IMR-90 (cell line): Measurements from ENCODE around the gene LRP1B. TPM values are rescaled to one million over a fixed set of nuclear protein-coding genes. Genes with fewer than 3 reads are reported as not detected.

Experiments used
- ATAC-seq: fragments of 200-7000 bp; cut with Tn5 transposase; 2 replicates; pipeline ENCODE4 v1.9.1; 2020; ENCODE audit warnings: low read depth, mild to moderate bottlenecking, moderate library complexity
- BruUV-seq: library from RNA; stranded (reverse); fragments of 400-500 nt; replicated peaks from 2 replicates; lab custom pipeline; 2021; lab: Mats Ljungman, UMichigan
- CTCF ChIA-PET: fragments of 300-600 bp; formaldehyde crosslinking; extraction: SDS; loops from one replicate; lab custom pipeline; 2021; ENCODE audit warnings: antibody characterized with exemption; lab: Yijun Ruan, JAX
- POLR2A ChIA-PET: fragments of 300-600 bp; sonication (Branson Sonifier 250); formaldehyde crosslinking; loops from one replicate; lab custom pipeline; 2022; ENCODE audit warnings: antibody characterized with exemption; ENCODE audit not compliant: unreplicated experiment; lab: Charles Lee
- DNase-seq: peaks from one replicate; pipeline ENCODE4 v3.0.0; 2013
- H2AFZ ChIP-seq: replicated peaks from 2 replicates; pipeline ENCODE3; 2013; ENCODE audit warnings: low read length, mild to moderate bottlenecking; ENCODE audit not compliant: poor library complexity
- H2AK5ac ChIP-seq: 2 replicates; pipeline ENCODE4 v1.6.1; 2013; ENCODE audit warnings: low read depth, low read length, inconsistent platforms
- H2AK9ac ChIP-seq: replicated peaks from 2 replicates; pipeline ENCODE3; 2013; ENCODE audit warnings: mild to moderate bottlenecking, low read depth, low read length, moderate library complexity; ENCODE audit not compliant: poor library complexity
- H2BK120ac ChIP-seq: 2 replicates; pipeline ENCODE4 v1.6.1; 2013; ENCODE audit warnings: low read depth, low read length, inconsistent platforms
- H2BK15ac ChIP-seq: 3 replicates; pipeline ENCODE4 v1.6.1; 2013; ENCODE audit warnings: low read depth, low read length, inconsistent platforms
- H2BK20ac ChIP-seq: 2 replicates; pipeline ENCODE4 v1.6.1; 2013; ENCODE audit warnings: low read depth, mild to moderate bottlenecking, inconsistent platforms, low read length, moderate library complexity
- H2BK5ac ChIP-seq: 2 replicates; pipeline ENCODE4 v1.6.1; 2013; ENCODE audit warnings: mild to moderate bottlenecking, low read depth, low read length, inconsistent platforms; ENCODE audit not compliant: poor library complexity, severe bottlenecking
- H3K14ac ChIP-seq: replicated peaks from 2 replicates; pipeline ENCODE4 v1.6.1; 2013; ENCODE audit warnings: low read depth, low read length, inconsistent platforms
- H3K18ac ChIP-seq: 2 replicates; pipeline ENCODE4 v1.6.1; 2013; ENCODE audit warnings: low read depth, low read length, control low read depth
- H3K23ac ChIP-seq: 2 replicates; pipeline ENCODE4 v1.6.1; 2013; ENCODE audit warnings: low read depth, low read length, inconsistent platforms
- H3K27ac ChIP-seq: 2 replicates; pipeline ENCODE4 v1.5.1; 2013; ENCODE audit warnings: mild to moderate bottlenecking, control low read depth, low read length; ENCODE audit not compliant: insufficient read depth
- H3K27me3 ChIP-seq: 2 replicates; pipeline ENCODE4 v1.6.1; 2013; ENCODE audit warnings: low read length; ENCODE audit not compliant: control insufficient read depth, insufficient read depth
- H3K36me3 ChIP-seq: 2 replicates; pipeline ENCODE4 v1.6.1; 2013; ENCODE audit warnings: low read length, mixed read lengths; ENCODE audit not compliant: control insufficient read depth, insufficient read depth
- H3K4ac ChIP-seq: 2 replicates; pipeline ENCODE4 v1.6.1; 2013; ENCODE audit warnings: low read depth, low read length, inconsistent platforms
- H3K4me1 ChIP-seq: 2 replicates; pipeline ENCODE4 v1.6.1; 2013; ENCODE audit warnings: low read length, mixed read lengths; ENCODE audit not compliant: control insufficient read depth, insufficient read depth
- H3K4me2 ChIP-seq: 2 replicates; pipeline ENCODE4 v1.6.1; 2013; ENCODE audit warnings: low read depth, mild to moderate bottlenecking, control low read depth, low read length, moderate library complexity
- H3K4me3 ChIP-seq: 2 replicates; pipeline ENCODE4 v1.5.1; 2013; ENCODE audit warnings: low read depth, mild to moderate bottlenecking, control low read depth, low read length, moderate library complexity; ENCODE audit not compliant: insufficient read depth
- H3K56ac ChIP-seq: 2 replicates; pipeline ENCODE4 v1.6.1; 2013; ENCODE audit warnings: low read length, inconsistent platforms; ENCODE audit not compliant: insufficient read depth; ENCODE audit errors: extremely low read depth
- H3K79me1 ChIP-seq, 2 experiments: 2 replicates each; pipeline ENCODE4 v1.6.1; 2013; ENCODE audit warnings: low read length in 2 of 2, inconsistent platforms in 1 of 2, low read depth in 1 of 2
- H3K9ac ChIP-seq: 2 replicates; pipeline ENCODE4 v1.6.1; 2013; ENCODE audit warnings: low read depth, low read length, control low read depth
- H3K9me1 ChIP-seq: 2 replicates; pipeline ENCODE4 v1.6.1; 2013; ENCODE audit warnings: low read length, inconsistent platforms; ENCODE audit not compliant: insufficient read depth
- H3K9me3 ChIP-seq: 2 replicates; pipeline ENCODE4 v1.6.1; 2013; ENCODE audit warnings: low read length; ENCODE audit not compliant: control insufficient read depth, insufficient read depth
- H4K20me1 ChIP-seq: 2 replicates; pipeline ENCODE4 v1.6.1; 2013; ENCODE audit warnings: low read length, inconsistent platforms; ENCODE audit not compliant: insufficient read depth
- H4K5ac ChIP-seq: 2 replicates; pipeline ENCODE4 v1.6.1; 2013; ENCODE audit warnings: mild to moderate bottlenecking, low read depth, low read length, control low read depth
- H4K8ac ChIP-seq, 2 experiments: 2 replicates each; pipeline ENCODE4 v1.6.1; 2013; ENCODE audit warnings: low read depth in 2 of 2, low read length in 2 of 2, control low read depth in 1 of 2, inconsistent platforms in 1 of 2
- H4K91ac ChIP-seq: 2 replicates; pipeline ENCODE4 v1.6.1; 2013; ENCODE audit warnings: low read depth, low read length, inconsistent platforms; ENCODE audit not compliant: insufficient read depth
- CEBPB ChIP-seq: IDR thresholded peaks from 2 replicates; pipeline ENCODE4 v1.6.1; 2012; ENCODE audit warnings: low read depth, low read length, improper control_type of control experiment
- CHD1 ChIP-seq: IDR thresholded peaks from 2 replicates; pipeline ENCODE4 v1.6.1; 2012; ENCODE audit warnings: low read depth, low read length, improper control_type of control experiment
- FOS ChIP-seq: fragments of 150-350 bp; IDR thresholded peaks from 2 replicates; pipeline ENCODE4 v1.6.1; 2016; ENCODE audit warnings: low read depth, low read length
- MAFK ChIP-seq: IDR thresholded peaks from 2 replicates; pipeline ENCODE4 v1.6.1; 2012; ENCODE audit warnings: low read depth, low read length, improper control_type of control experiment
- MXI1 ChIP-seq: IDR thresholded peaks from 2 replicates; pipeline ENCODE4 v1.6.1; 2012; ENCODE audit warnings: low read depth, mild to moderate bottlenecking, low read length, moderate library complexity, borderline replicate concordance
- SMC3 ChIP-seq: fragments of 150-350 bp; IDR thresholded peaks from 2 replicates; pipeline ENCODE4 v1.6.1; 2016; ENCODE audit warnings: low read depth, mild to moderate bottlenecking, antibody characterized with exemption, low read length, moderate library complexity
- WGBS, 2 experiments: methylation state at CpG; one replicate each; pipeline versions ENCODE4 v1.1.5 to v1.1.7; 2013; ENCODE audit warnings: missing lambda C conversion rate in 2 of 2; ENCODE audit not compliant: insufficient read length in 1 of 2; ENCODE audit errors: extremely low coverage in 2 of 2; 5-methylcytosine and 5-hydroxymethylcytosine counted together
- dilution Hi-C: fragments of 300-500 bp; cut with HindIII; formaldehyde crosslinking; loops from one replicate; pipeline ENCODE4 v1.14.3; 2018; ENCODE audit warnings: low sequenced_read_pairs; ENCODE audit not compliant: unreplicated experiment
- in situ Hi-C: fragments of 300-500 bp; cut with MboI; formaldehyde crosslinking; loops from 3 replicates; pipeline ENCODE4 v1.14.3; 2019; ENCODE audit warnings: low sequenced_read_pairs, inconsistent platforms, mixed read lengths
- intact Hi-C: fragments of 100-400 bp; cut with micrococcal nuclease; formaldehyde crosslinking; loops from 2 replicates; pipeline ENCODE4 v1.10.0; 2022
- polyA plus RNA-seq, 3 experiments: library from polyadenylated mRNA; depleted of rRNA; stranded (reverse); fragments of >200 nt; gene quantifications; 2 replicates each; pipeline ENCODE4 v1.2.3, GENCODE V29; 2012; ENCODE audit warnings: low replicate concordance in 1 of 3
- total RNA-seq: library from RNA; depleted of rRNA; stranded (reverse); fragments of >200 nt; gene quantifications from 2 replicates; pipeline ENCODE4 v1.2.3, GENCODE V29; 2012
- TF ChIP-seq, protein P1 (sequence below): fragments of 150-350 bp; IDR thresholded peaks from 2 replicates; pipeline ENCODE4 v1.6.1; 2016; ENCODE audit warnings: low read depth, mild to moderate bottlenecking, low read length, moderate library complexity, borderline replicate concordance
- TF ChIP-seq, protein P2 (sequence below): fragments of 150-350 bp; IDR thresholded peaks from 2 replicates; pipeline ENCODE4 v1.6.1; 2017; ENCODE audit warnings: mild to moderate bottlenecking, antibody characterized with exemption, low read length, low read depth

The LRP1B gene
- total and polyA plus RNA-seq, 2 of the 4 experiments (the other 2 are of a cell fraction): under 0.01 to 0.02 TPM

DNA sequence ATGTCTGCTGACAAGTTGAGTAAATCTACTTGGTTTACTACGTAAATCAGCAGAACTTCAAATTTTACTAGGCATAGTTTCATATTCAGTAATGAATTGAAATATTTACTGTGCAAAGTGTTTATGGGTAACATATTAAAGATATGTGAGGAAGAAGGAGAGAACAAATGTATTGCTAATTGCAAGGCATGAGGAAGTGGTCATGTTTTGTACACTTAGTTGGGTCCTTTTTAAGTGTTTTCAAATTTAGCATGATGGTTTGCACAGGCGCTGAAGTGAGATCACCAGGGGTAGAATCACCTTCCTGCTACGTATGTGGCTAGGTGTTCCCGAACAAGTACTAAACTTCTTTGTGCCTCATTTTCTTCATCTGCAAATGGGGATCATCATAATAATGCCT lies 1534.4 kb downstream of the LRP1B start:
- H2AFZ ChIP-seq: no peak overlapping the region
- dilution Hi-C loops (no loop called here), in situ Hi-C loops (no loop called here), intact Hi-C loops (no loop called here)
- TF ChIP-seq, protein P1, sequence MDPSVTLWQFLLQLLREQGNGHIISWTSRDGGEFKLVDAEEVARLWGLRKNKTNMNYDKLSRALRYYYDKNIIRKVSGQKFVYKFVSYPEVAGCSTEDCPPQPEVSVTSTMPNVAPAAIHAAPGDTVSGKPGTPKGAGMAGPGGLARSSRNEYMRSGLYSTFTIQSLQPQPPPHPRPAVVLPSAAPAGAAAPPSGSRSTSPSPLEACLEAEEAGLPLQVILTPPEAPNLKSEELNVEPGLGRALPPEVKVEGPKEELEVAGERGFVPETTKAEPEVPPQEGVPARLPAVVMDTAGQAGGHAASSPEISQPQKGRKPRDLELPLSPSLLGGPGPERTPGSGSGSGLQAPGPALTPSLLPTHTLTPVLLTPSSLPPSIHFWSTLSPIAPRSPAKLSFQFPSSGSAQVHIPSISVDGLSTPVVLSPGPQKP: no peak
- TF ChIP-seq, protein P2, sequence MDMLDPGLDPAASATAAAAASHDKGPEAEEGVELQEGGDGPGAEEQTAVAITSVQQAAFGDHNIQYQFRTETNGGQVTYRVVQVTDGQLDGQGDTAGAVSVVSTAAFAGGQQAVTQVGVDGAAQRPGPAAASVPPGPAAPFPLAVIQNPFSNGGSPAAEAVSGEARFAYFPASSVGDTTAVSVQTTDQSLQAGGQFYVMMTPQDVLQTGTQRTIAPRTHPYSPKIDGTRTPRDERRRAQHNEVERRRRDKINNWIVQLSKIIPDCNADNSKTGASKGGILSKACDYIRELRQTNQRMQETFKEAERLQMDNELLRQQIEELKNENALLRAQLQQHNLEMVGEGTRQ: no peak
- TF ChIP-seq CEBPB: no peak
- TF ChIP-seq CHD1: no peak
- TF ChIP-seq FOS: no peak
- no peak for TF ChIP-seq SMC3
- TF ChIP-seq MAFK: no peak
- no peak for TF ChIP-seq MXI1
- H2BK20ac ChIP-seq: no peak overlapping the region
- H3K56ac ChIP-seq: no peak overlapping the region
- no peak overlapping the region for H3K4me2 ChIP-seq
- H3K23ac ChIP-seq: no peak overlapping the region
- no peak overlapping the region for H3K14ac ChIP-seq
- no peak overlapping the region for H3K4ac ChIP-seq
- no peak overlapping the region for H2AK5ac ChIP-seq
- no peaks in the 10 kb centered on the region for H3K4me1 ChIP-seq
- H4K91ac ChIP-seq: no peak overlapping the region
- no peak overlapping the region for H4K8ac ChIP-seq
- H3K36me3 ChIP-seq: no peaks in the 10 kb centered on the region
- BruUV-seq: no TSS peak
- no peak overlapping the region for H3K9ac ChIP-seq
- 83% methylated on average over 2 of the region's 4 CpGs; no CpG with 5 or more reads in 1 of the 2 experiments for WGBS, 2 experiments
- H3K18ac ChIP-seq: no peak overlapping the region
- H3K79me1 ChIP-seq: no peaks in the 10 kb centered on the region
- H3K4me3 ChIP-seq: no peak overlapping the region
- H2BK5ac ChIP-seq: no peak overlapping the region
- no peak overlapping the region for H3K27ac ChIP-seq
- no peaks in the 10 kb centered on the region for H3K9me3 ChIP-seq
- no peaks in the 10 kb centered on the region for H3K27me3 ChIP-seq
- DNase-seq (no peak), ATAC-seq (no peak)
- no peak overlapping the region for H2BK120ac ChIP-seq
- no peaks in the 10 kb centered on the region for H3K9me1 ChIP-seq
- H2BK15ac ChIP-seq: no peak overlapping the region
- ChIA-PET POLR2A (no interaction called here), CTCF (interaction anchor here (0.5 kb wide), 1 partner anchor 51 kb away, joined by 4 read pairs; no protein-coding TSS in a partner anchor)
- no peak overlapping the region for H2AK9ac ChIP-seq
- H4K20me1 ChIP-seq: no peaks in the 10 kb centered on the region
- no peak overlapping the region for H4K5ac ChIP-seq
